ENCODE measurements around the gene GABARAPL1. TPM values are rescaled to one million over a fixed set of nuclear protein-coding genes. Genes with fewer than 3 reads are reported as not detected.
"Not testable (repeated sequence)": the region's sequence is repeated elsewhere in the genome, so short reads cannot be mapped to it uniquely, and the experiment has no call there.

The GABARAPL1 gene
- polyA plus RNA-seq, 3 donors: 73.3 to 91.9 (median 84.5) TPM

DNA sequence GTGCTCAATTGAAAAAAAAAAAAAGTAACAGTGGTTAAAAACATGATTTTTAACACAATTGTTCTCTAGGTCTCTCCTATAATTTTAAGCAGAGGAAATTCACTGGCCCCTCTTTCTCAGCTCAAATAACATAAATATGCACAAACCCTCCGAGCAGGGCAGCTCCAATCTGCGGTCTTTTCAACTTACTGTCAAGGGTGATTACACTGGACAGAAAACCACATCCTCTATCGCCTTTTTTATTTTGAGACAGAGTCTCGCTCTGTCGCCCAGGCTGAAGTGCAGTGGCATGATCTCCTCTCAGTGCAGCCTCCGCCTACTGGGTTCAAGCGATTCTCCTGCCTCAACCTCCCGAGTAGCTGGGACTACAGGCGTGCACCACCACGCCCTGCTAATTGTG, 16.5 kb upstream of the GABARAPL1 start:
- no peak for DNase-seq (ENCODE audit: low read depth in 3 of 3, low spot score in 2 of 3)

- no peak for DNase-seq (ENCODE audit: low read depth in 3 of 3, low spot score in 2 of 3)
Measured at GRCh38 chr12:10197879-10198278, 14.8 kb upstream of the GABARAPL1 start.

DNA sequence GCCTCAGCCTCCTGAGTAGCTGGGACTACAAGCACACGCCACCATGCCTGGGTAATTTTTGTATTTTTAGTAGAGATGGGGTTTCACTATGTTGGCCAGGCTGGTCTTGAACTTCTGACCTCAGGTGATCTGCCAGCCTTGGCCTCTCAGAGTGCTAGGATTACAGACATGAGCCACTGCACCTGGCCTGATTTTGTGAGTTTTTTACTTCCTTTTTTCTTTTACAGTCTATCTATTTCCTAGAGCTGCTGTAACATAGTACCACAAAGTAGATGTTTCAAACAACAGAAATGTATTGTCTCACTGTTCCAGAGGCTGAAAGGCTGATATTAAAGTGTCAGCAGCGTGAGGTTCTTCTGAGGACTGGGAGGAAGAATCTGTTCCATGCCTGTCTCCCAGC, 8.2 kb upstream of the GABARAPL1 start:
- DNase-seq (ENCODE audit: low read depth in 3 of 3, low spot score in 2 of 3): not testable (repeated sequence)

DNA sequence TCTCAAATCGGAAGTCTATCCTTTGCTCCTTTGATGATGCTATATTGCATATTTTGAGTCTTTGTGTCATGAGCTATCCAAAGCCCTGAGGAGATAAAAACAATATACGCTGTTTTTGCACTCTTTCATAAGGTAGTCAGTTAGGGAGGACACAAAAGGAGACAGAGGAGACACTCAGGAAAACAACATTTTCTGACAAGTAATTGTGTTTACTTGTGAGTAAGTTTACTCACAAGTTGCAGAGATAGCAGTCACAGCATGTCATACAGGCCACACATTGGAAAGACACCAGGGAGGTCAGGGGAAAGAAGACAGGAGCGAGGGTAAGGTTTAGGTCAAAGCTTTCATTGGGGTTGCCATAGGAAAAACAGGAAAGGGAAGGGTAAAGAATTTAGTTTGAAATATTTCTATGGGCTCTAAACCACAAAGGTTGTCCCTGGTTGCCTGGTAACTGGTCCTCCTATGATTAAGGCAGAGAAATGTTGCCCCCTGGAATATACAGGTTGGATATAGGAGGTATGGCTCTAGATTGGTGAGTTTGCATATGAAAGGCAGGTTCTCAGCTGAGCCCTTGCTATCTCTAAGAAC, 7.4 kb upstream of the GABARAPL1 start:
- DNase-seq (ENCODE audit: low read depth in 3 of 3, low spot score in 2 of 3): no peak

DNA sequence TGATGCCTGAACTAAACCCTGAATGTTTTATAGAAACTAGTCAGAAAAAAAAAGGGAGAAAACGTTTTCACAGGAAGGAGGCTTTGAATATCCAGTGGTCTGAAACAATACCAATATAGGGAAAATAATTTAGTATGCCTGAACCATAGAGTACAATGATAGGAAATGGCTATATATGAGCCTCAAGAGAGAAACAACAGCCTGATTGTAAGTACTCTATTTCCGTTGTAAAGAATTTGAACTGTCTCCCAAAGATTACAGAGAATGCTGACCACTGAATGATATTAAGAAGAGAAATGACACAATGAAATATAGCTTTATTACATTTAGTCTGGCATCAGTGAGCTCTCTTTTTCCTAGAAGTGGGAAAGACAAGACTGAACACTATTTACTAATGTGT, 5.5 kb upstream of the GABARAPL1 start:
- no peak for DNase-seq (ENCODE audit: low read depth in 3 of 3, low spot score in 2 of 3)

- no peak for DNase-seq (ENCODE audit: low read depth in 3 of 3, low spot score in 2 of 3)
Measured at GRCh38 chr12:10210225-10210624, 2.5 kb upstream of the GABARAPL1 start.

GRCh38 chr12:10211101-10211939, 1.4 kb upstream of the GABARAPL1 start:
- no peak for DNase-seq (ENCODE audit: low read depth in 3 of 3, low spot score in 2 of 3)

GRCh38 chr12:10211940-10212738, 538 bp upstream of the GABARAPL1 start:
- peak; percentile 86 to 90 (median 88) for DNase-seq (ENCODE audit: low read depth in 3 of 3, low spot score in 2 of 3)

DNA sequence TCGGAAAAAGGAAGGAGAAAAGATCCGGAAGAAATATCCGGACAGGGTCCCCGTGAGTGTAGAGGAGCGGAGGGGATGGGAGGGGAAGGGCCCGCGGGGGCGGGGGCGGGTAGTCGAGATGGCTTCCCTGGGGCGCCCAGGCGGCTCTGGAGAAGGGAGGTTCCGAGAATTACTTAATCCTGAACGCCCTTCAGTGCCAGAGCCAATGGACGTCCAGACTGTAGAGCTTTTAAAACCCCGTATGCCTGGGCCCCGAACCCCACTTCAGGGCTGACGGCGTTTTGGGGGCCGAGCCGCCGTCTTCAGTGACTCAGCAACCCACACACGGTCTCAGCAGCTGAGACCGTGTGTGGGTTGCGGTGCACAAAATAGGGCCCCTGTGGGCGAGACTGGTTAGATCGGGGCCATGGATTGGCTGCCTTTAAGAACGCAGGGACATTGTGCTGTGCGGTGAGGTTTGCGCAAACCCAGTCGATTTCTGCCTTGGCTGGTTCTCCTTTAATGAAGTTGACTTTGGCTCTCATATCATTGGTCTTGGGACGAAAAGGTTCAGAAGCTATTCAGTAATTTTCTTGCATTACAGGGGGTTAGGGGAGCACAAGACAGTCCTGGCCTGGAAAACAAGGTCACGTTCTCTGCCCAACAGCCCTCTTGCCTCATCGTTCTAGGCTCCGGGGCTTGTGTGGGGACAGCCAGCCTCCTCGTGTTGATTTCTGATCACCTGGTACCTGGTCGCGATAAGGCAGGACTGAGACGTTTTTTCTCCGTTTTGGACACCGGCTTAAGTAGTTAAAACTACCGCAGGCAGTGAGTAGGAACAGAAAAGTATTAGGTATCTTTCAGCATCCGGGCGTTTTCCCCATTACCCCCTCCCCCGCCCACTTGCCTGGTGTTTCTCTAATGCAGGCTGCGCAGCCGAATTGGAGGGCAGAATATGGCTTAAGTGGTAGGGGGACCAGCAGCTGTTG, 775 bp downstream of the GABARAPL1 start:
- DNase-seq (ENCODE audit: low read depth in 3 of 3, low spot score in 2 of 3): peak; percentile 47 to 69 (median 59)

DNA sequence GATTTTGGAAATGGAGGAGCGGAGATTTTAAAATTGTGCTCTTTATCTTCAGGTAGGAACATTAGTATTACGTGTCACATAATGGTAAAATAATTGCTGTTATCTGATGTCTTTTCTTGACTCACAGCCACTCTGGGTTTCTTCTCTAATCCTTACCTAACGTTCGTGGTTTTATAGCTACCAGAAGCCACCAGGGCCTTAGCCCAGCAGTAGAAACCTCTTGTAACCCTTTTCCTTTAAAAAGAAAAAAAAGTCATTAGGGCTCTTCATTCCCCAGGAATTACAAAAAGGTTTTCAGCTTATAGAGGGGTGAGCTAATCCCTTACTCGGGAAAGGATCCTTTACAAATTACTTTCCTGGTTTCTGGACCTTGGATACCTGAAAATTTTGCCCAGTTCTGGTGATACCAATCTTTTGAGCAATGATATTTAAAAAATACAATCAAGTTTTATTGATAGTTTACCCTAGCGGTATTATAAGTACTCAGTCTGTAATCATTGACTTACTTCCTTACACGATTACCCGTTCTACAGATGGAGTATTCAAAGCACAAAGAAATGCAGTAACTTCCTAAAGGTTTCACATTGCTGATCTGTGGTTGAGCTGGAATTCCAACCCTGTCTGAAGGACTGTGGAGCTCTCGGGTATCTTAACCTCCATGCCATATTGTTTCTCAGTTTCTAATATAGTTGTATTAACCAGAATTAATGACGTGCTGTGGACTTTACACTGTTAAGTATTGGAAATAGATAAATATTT, 1.6 kb downstream of the GABARAPL1 start:
- DNase-seq (ENCODE audit: low read depth in 3 of 3, low spot score in 2 of 3): peak in 1 of 3 donors; percentile 13

DNA sequence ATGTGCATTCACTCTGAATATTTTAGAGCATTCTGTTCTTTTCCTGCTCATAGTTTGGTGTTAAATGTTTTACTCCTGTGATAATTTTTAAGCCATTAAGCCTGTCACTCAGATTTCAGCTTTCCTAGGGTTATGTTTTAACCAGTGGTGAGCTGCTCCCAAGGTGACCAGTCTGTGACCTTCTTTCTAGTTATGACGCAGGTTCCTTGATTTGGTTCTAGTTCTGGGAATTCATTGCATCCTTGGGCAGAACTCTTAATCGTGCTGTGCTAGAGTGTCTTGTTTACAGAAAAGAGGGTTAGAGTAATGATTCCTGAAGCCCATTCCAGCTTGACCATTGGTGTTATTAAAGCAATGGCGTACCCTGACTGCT, 2.2 kb downstream of the GABARAPL1 start:
- DNase-seq (ENCODE audit: low read depth in 3 of 3, low spot score in 2 of 3): no peak

DNA sequence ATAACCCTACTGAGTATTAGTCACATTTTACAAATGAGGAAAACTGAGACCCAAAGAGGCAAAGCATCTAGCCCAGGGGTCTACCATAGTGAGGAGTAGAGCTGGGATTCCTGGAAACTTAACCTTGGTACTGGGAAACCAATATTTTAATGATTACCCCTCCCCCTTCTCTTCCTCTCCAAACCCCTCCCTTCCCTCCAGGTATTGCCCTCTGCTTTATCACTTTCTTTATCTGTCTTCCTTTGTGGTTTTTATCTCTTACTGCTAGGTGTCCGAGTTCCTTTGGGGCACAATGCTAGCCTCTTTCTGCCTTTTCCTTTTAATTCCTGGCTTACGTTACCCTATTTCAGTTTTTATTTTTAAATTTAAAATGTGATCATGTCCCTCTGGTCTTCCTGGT, 2.8 kb downstream of the GABARAPL1 start:
- DNase-seq (ENCODE audit: low read depth in 3 of 3, low spot score in 2 of 3): no peak

GRCh38 chr12:10215946-10216345, 3.3 kb downstream of the GABARAPL1 start:
- not testable (repeated sequence) for DNase-seq (ENCODE audit: low read depth in 3 of 3, low spot score in 2 of 3)

DNA sequence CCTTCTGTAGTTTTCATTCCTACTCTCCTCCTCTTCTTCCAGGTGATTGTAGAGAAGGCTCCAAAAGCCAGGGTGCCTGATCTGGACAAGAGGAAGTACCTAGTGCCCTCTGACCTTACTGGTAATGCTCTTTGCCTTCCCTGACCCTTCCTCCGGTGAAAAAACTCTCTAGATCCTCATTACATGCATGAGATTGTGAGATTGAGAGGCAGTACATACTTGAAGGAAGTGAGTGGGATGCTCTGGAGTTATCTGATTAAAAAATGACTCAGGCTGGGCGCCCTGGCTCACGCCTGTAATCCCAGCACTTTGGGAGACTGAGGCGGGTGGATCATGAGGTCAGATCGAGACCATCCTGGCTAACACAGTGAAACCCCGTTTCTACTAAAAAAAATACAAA, 5.3 kb downstream of the GABARAPL1 start:
- DNase-seq (ENCODE audit: low read depth in 3 of 3, low spot score in 2 of 3): no peak

- DNase-seq (ENCODE audit: low read depth in 3 of 3, low spot score in 2 of 3): no peak
Measured at GRCh38 chr12:10220398-10221077, 7.9 kb downstream of the GABARAPL1 start.

DNA sequence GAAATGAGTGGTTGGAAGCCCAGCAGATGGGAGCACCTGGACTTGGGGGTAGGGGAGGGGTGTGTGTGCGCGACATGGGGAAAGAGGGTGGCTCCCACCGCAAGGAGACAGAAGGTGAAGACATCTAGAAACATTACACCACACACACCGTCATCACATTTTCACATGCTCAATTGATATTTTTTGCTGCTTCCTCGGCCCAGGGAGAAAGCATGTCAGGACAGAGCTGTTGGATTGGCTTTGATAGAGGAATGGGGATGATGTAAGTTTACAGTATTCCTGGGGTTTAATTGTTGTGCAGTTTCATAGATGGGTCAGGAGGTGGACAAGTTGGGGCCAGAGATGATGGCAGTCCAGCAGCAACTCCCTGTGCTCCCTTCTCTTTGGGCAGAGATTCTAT, 9.2 kb downstream of the GABARAPL1 start:
- DNase-seq (ENCODE audit: low read depth in 3 of 3, low spot score in 2 of 3): no peak

DNA sequence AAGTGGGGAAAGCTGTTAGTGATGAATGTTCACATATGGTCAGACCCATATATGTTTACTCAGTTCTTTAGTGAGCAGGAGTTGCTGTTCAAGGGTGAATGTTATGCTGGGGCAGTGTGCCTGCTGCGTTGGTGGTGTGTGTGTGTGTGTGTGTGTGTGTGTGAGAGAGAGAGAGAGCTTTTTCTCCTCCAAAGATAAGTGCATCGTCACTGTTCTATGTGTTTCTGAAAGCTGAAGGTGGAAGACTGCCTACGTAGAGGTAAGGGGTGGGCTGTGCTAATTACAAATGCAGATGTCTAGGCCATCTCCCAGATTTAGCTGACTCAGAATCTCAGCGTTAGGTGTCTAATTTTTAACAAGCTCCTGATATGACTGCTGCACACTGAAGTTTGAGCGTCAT, 10.5 kb downstream of the GABARAPL1 start:
- DNase-seq (ENCODE audit: low read depth in 3 of 3, low spot score in 2 of 3): no peak

- DNase-seq (ENCODE audit: low read depth in 3 of 3, low spot score in 2 of 3): not testable (repeated sequence)
Measured at GRCh38 chr12:10225426-10225825, 12.7 kb downstream of the GABARAPL1 start.

- DNase-seq (ENCODE audit: low read depth in 3 of 3, low spot score in 2 of 3): no peak
Measured at GRCh38 chr12:10226086-10226485, 13.4 kb downstream of the GABARAPL1 start.
